Amygdala (tissue), 56 donors: Measurements from ENCODE around the gene GRIK4.

Experiments used
- DNase-seq, 56 donors: peaks; one replicate each; lab custom pipeline; 2025; lab: John Stamatoyannopoulos, UW

Gene GRIK4

GRCh38 chr11:120694726-120695125, 183.2 kb downstream of the GRIK4 start:
- no peak for DNase-seq

GRCh38 chr11:120695426-120695825, 183.9 kb downstream of the GRIK4 start:
- no peak for DNase-seq

GRCh38 chr11:120695939-120696338, 184.4 kb downstream of the GRIK4 start:
- DNase-seq: no peak

- DNase-seq: no peak
Measured at GRCh38 chr11:120696597-120697218, 185.2 kb downstream of the GRIK4 start.

GRCh38 chr11:120698918-120699317, 187.4 kb downstream of the GRIK4 start:
- no peak for DNase-seq

- no peak for DNase-seq
Measured at GRCh38 chr11:120702656-120703055, 191.1 kb downstream of the GRIK4 start.

GRCh38 chr11:120703358-120704152, 192.0 kb downstream of the GRIK4 start:
- DNase-seq: no peak

- no peak for DNase-seq
Measured at GRCh38 chr11:120704256-120704750, 192.8 kb downstream of the GRIK4 start.

GRCh38 chr11:120706257-120706656, 194.7 kb downstream of the GRIK4 start:
- DNase-seq: no peak

- DNase-seq: no peak
Measured at GRCh38 chr11:120707098-120707497, 195.6 kb downstream of the GRIK4 start.

- no peak for DNase-seq
Measured at GRCh38 chr11:120707663-120708062, 196.1 kb downstream of the GRIK4 start.

- no peak for DNase-seq
Measured at GRCh38 chr11:120708511-120709183, 197.1 kb downstream of the GRIK4 start.

- no peak for DNase-seq
Measured at GRCh38 chr11:120709808-120710207, 198.3 kb downstream of the GRIK4 start.

- DNase-seq: peak in 38 of 56 donors; percentile 4 to 75 (median 40)
Measured at GRCh38 chr11:120710354-120711131, 199.0 kb downstream of the GRIK4 start.

GRCh38 chr11:120712014-120712413, 200.5 kb downstream of the GRIK4 start:
- no peak for DNase-seq

- no peak for DNase-seq
Measured at GRCh38 chr11:120712881-120713280, 201.3 kb downstream of the GRIK4 start.

GRCh38 chr11:120713296-120713695, 201.7 kb downstream of the GRIK4 start:
- DNase-seq: no peak

- DNase-seq: no peak
Measured at GRCh38 chr11:120714438-120714837, 202.9 kb downstream of the GRIK4 start.

GRCh38 chr11:120715239-120715638, 203.7 kb downstream of the GRIK4 start:
- no peak for DNase-seq

- no peak for DNase-seq
Measured at GRCh38 chr11:120717042-120717441, 205.5 kb downstream of the GRIK4 start.

GRCh38 chr11:120717623-120718022, 206.1 kb downstream of the GRIK4 start:
- no peak for DNase-seq
